CD14-positive monocyte (primary cell): ENCODE measurements around the gene SLK. TPM values are rescaled to one million over a fixed set of nuclear protein-coding genes. Genes with fewer than 3 reads are reported as not detected.

Source experiments
- DNase-seq, 3 donors: peaks; one replicate each; pipeline ENCODE4 v3.0.0-alpha.2; 2011 to 2022
- H2AFZ ChIP-seq: 2 replicates; pipeline ENCODE4 v1.6.0; 2012; ENCODE audit warnings: mild to moderate bottlenecking, low read depth, low read length, inconsistent platforms; ENCODE audit not compliant: insufficient read depth, poor library complexity, severe bottlenecking
- H3K27ac ChIP-seq, 2 donors: 1 replicate in 1 of 2; 2 replicates in 1 of 2; pipeline ENCODE4 v1.5.1; 2012 to 2013; ENCODE audit warnings: low read length in 2 of 2, control low read depth in 1 of 2, inconsistent platforms in 1 of 2, low read depth in 1 of 2, mild to moderate bottlenecking in 1 of 2
- H3K27me3 ChIP-seq, 2 donors: one replicate each; pipeline versions ENCODE4 v1.6.0 to v1.6.1; 2011 to 2013; ENCODE audit warnings: low read length in 2 of 2; ENCODE audit not compliant: control insufficient read depth in 2 of 2, insufficient read depth in 2 of 2
- H3K36me3 ChIP-seq, 2 donors: replicated peaks in 1 of 2; 1 replicate in 1 of 2; 2 replicates in 1 of 2; pipeline versions ENCODE4 v1.5.1 to v1.6.1; 2012 to 2013; ENCODE audit warnings: low read length in 2 of 2, control low read depth in 1 of 2, inconsistent platforms in 1 of 2, mild to moderate bottlenecking in 1 of 2; ENCODE audit not compliant: insufficient read depth in 2 of 2, control insufficient read depth in 1 of 2
- H3K4me1 ChIP-seq, 2 donors: 1 replicate in 1 of 2; 2 replicates in 1 of 2; pipeline versions ENCODE4 v1.5.1 to v1.6.1; 2012 to 2013; ENCODE audit warnings: low read length in 2 of 2, control low read depth in 1 of 2, inconsistent platforms in 1 of 2, mild to moderate bottlenecking in 1 of 2, moderate library complexity in 1 of 2; ENCODE audit not compliant: insufficient read depth in 2 of 2, control insufficient read depth in 1 of 2
- H3K4me2 ChIP-seq: replicated peaks from 2 replicates; pipeline ENCODE3; 2012; ENCODE audit warnings: low read length, moderate library complexity, mild to moderate bottlenecking; ENCODE audit not compliant: poor library complexity, severe bottlenecking; ENCODE audit errors: extremely low read depth
- H3K4me3 ChIP-seq, 3 experiments: fragments of 200-600 bp in 1 of 3; sonication (generic) in 1 of 3; replicated peaks in 1 of 3; 1 replicate in 2 of 3; 2 replicates in 1 of 3; pipeline ENCODE4 v1.5.1; 2011 to 2013; ENCODE audit warnings: low read length in 3 of 3, mild to moderate bottlenecking in 3 of 3, control low read depth in 2 of 3, low read depth in 2 of 3, inconsistent platforms in 1 of 3, moderate library complexity in 1 of 3
- H3K79me2 ChIP-seq: 2 replicates; pipeline ENCODE4 v1.6.0; 2012; ENCODE audit warnings: mild to moderate bottlenecking, control low read depth, inconsistent platforms, low read length, moderate library complexity; ENCODE audit not compliant: insufficient read depth
- H3K9ac ChIP-seq: 2 replicates; pipeline ENCODE4 v1.6.0; 2017; ENCODE audit warnings: low read length, mild to moderate bottlenecking; ENCODE audit not compliant: insufficient read depth, poor library complexity, severe bottlenecking
- H3K9me3 ChIP-seq, 2 donors: replicated peaks in 1 of 2; 1 replicate in 1 of 2; 2 replicates in 1 of 2; pipeline versions ENCODE4 v1.5.1 to v1.6.1; 2012 to 2013; ENCODE audit warnings: low read length in 2 of 2, control low read depth in 1 of 2; ENCODE audit not compliant: control insufficient read depth in 1 of 2, insufficient read depth in 1 of 2
- H4K20me1 ChIP-seq: 2 replicates; pipeline ENCODE4 v1.6.0; 2012; ENCODE audit warnings: mild to moderate bottlenecking, low read length, control low read depth, moderate library complexity; ENCODE audit not compliant: insufficient read depth
- H3K27ac Mint-ChIP-seq, 7 donors: one replicate each; pipeline ENCODE4 v1.8.0; 2020; ENCODE audit warnings: mild to moderate bottlenecking in 7 of 7, mixed read lengths in 7 of 7, moderate library complexity in 6 of 7, inconsistent platforms in 2 of 7
- H3K27me3 Mint-ChIP-seq, 3 donors: one replicate each; pipeline ENCODE4 v1.8.0; 2021 to 2022; ENCODE audit warnings: low read depth in 3 of 3, mild to moderate bottlenecking in 3 of 3, mixed read lengths in 3 of 3, moderate library complexity in 3 of 3, inconsistent platforms in 1 of 3
- H3K36me3 Mint-ChIP-seq, 2 donors: one replicate each; pipeline ENCODE4 v1.8.0; 2020; ENCODE audit warnings: mixed read lengths in 2 of 2, inconsistent platforms in 1 of 2, mild to moderate bottlenecking in 1 of 2
- H3K4me1 Mint-ChIP-seq: one replicate; pipeline ENCODE4 v1.8.0; 2020; ENCODE audit warnings: mild to moderate bottlenecking, mixed read lengths
- H3K4me3 Mint-ChIP-seq, 2 donors: one replicate each; pipeline ENCODE4 v1.8.0; 2020; ENCODE audit warnings: mild to moderate bottlenecking in 2 of 2, mixed read lengths in 2 of 2, moderate library complexity in 1 of 2
- H3K9me3 Mint-ChIP-seq, 7 donors: one replicate each; pipeline ENCODE4 v1.8.0; 2020 to 2022; ENCODE audit warnings: mixed read lengths in 7 of 7, mild to moderate bottlenecking in 6 of 7, moderate library complexity in 6 of 7, inconsistent platforms in 2 of 7
- CTCF ChIP-seq: fragments of 200-600 bp; IDR thresholded peaks from one replicate; pipeline ENCODE4 v1.8.0; 2022; ENCODE audit warnings: antibody characterized with exemption, mild to moderate bottlenecking
- WGBS: methylation state at CpG from one replicate; pipeline ENCODE4 v1.1.5; 2013; ENCODE audit warnings: missing lambda C conversion rate; ENCODE audit not compliant: insufficient coverage; 5-methylcytosine and 5-hydroxymethylcytosine counted together
- intact Hi-C, 2 donors: fragments of 100-400 bp; cut with micrococcal nuclease; formaldehyde crosslinking; loops; one replicate each; pipeline versions ENCODE4 v1.15.0 to v1.15.1; 2023
- polyA plus RNA-seq, 3 donors: library from polyadenylated mRNA; depleted of rRNA in 1 of 3; unstranded in 2 of 3; stranded (reverse) in 1 of 3; fragments of 300-500 nt in 2 of 3; fragments of >200 nt in 1 of 3; fragmentation: Illumina TruSeq in 2 of 3; gene quantifications; 1 replicate in 2 of 3; 2 replicates in 1 of 3; pipeline ENCODE4 v1.2.3, GENCODE V29; 2012 to 2021

SLK gene
- polyA plus RNA-seq, 3 donors = 2.9 to 6.5 (median 4.4) TPM

GRCh38 chr10:104059364-104059763 lies 92.4 kb downstream of the SLK start:
- Histone ChIP-seq H3K9ac (no peak overlapping the region), H3K9me3 (no peaks in the 10 kb centered on the region), H3K4me1 (no peaks in the 10 kb centered on the region), H3K4me2 (no peak overlapping the region), H3K36me3 (no peaks in the 10 kb centered on the region), H3K27me3 (no peaks in the 10 kb centered on the region), H3K4me3 (no peak overlapping the region), H2AFZ (no peak overlapping the region), H4K20me1 (no peaks in the 10 kb centered on the region), H3K27ac (no peak overlapping the region), H3K79me2 (no peaks in the 10 kb centered on the region)
- peaks cover 0 to 4% (median 1%) of the 10 kb centered on the region in 3 donors for H3K27me3 Mint-ChIP-seq
- no peak for TF ChIP-seq CTCF
- no peak for DNase-seq
- WGBS = 71% methylated on average over 3 of the region's 4 CpGs
- H3K36me3 Mint-ChIP-seq = no peaks in the 10 kb centered on the region
- H3K4me3 Mint-ChIP-seq = no peak overlapping the region
- peaks cover 0 to 1% (median 0%) of the 10 kb centered on the region in 7 donors for H3K9me3 Mint-ChIP-seq
- no peaks in the 10 kb centered on the region for H3K4me1 Mint-ChIP-seq
- intact Hi-C loops = loop anchor here in 1 of 2 donors (10.0 kb wide), 1 partner anchor 145 kb away; no protein-coding TSS in a partner anchor
- H3K27ac Mint-ChIP-seq = no peak overlapping the region

GRCh38 chr10:104061196-104061595 lies 94.3 kb downstream of the SLK start:
- Mint-ChIP-seq H3K4me3 (no peak overlapping the region), H3K4me1 (no peaks in the 10 kb centered on the region), H3K9me3 (no peaks in the 10 kb centered on the region), H3K27me3 (peaks cover 0 to 4% (median 1%) of the 10 kb centered on the region in 3 donors), H3K36me3 (no peaks in the 10 kb centered on the region), H3K27ac (no peak overlapping the region)
- Histone ChIP-seq H2AFZ (no peak overlapping the region), H3K36me3 (no peaks in the 10 kb centered on the region), H3K27me3 (no peaks in the 10 kb centered on the region), H3K4me1 (no peaks in the 10 kb centered on the region), H3K9me3 (no peaks in the 10 kb centered on the region), H3K4me3 (no peak overlapping the region), H4K20me1 (no peaks in the 10 kb centered on the region), H3K4me2 (no peak overlapping the region), H3K27ac (no peak overlapping the region), H3K9ac (no peak overlapping the region), H3K79me2 (no peaks in the 10 kb centered on the region)
- 95% methylated on average over 4 of the region's 6 CpGs for WGBS
- intact Hi-C loops = no loop called here
- no peak for TF ChIP-seq CTCF
- DNase-seq = no peak
